Muscle layer of colon (tissue), 2 donors: ENCODE data around the gene EEF1AKMT2.
A peak's percentile ranks its signal among the peaks of the same experiment; 100 is the strongest.

Experiments
- H3K27ac ChIP-seq: one replicate; pipeline ENCODE4 v1.7.0; 2013; ENCODE audit warnings: low read depth, mild to moderate bottlenecking, low read length, moderate library complexity
- H3K27me3 ChIP-seq, 2 donors: one replicate each; pipeline ENCODE4 v1.7.0; 2013; ENCODE audit warnings: low read length in 2 of 2, mild to moderate bottlenecking in 2 of 2; ENCODE audit not compliant: insufficient read depth in 2 of 2, control insufficient read depth in 1 of 2
- H3K36me3 ChIP-seq: one replicate; pipeline ENCODE4 v1.7.0; 2013; ENCODE audit warnings: mild to moderate bottlenecking, low read length; ENCODE audit not compliant: insufficient read depth
- H3K4me1 ChIP-seq: one replicate; pipeline ENCODE4 v1.7.0; 2013; ENCODE audit warnings: mild to moderate bottlenecking, low read length; ENCODE audit not compliant: insufficient read depth
- H3K4me3 ChIP-seq, 2 donors: one replicate each; pipeline ENCODE4 v1.7.0; 2013; ENCODE audit warnings: low read length in 2 of 2, low read depth in 1 of 2, mild to moderate bottlenecking in 1 of 2, moderate library complexity in 1 of 2
- H3K9ac ChIP-seq: one replicate; pipeline ENCODE4 v1.7.0; 2013; ENCODE audit warnings: low read length
- H3K9me3 ChIP-seq: one replicate; pipeline ENCODE4 v1.7.0; 2013; ENCODE audit warnings: mild to moderate bottlenecking, low read length
- donor health status: abdominal sarcoma.
- donor health status: Adenocarcinoma of cecum.

EEF1AKMT2 gene

GRCh38 chr10:124715439-124715838 is 76.2 kb downstream of the EEF1AKMT2 start:
- H3K9ac ChIP-seq, result no peak overlapping the region
- no peak overlapping the region for H3K4me3 ChIP-seq
- H3K4me1 ChIP-seq, result peaks cover 48% of the 10 kb centered on the region
- no peak overlapping the region for H3K27ac ChIP-seq
- no peaks in the 10 kb centered on the region for H3K9me3 ChIP-seq
- H3K36me3 ChIP-seq, result peaks cover 5% of the 10 kb centered on the region
- no peaks in the 10 kb centered on the region for H3K27me3 ChIP-seq

GRCh38 chr10:124713679-124714255 is 77.9 kb downstream of the EEF1AKMT2 start:
- Histone ChIP-seq H3K4me3 (no peak overlapping the region), H3K27me3 (no peaks in the 10 kb centered on the region), H3K9me3 (no peaks in the 10 kb centered on the region), H3K36me3 (peaks cover 5% of the 10 kb centered on the region), H3K4me1 (peaks cover 54% of the 10 kb centered on the region), H3K27ac (no peak overlapping the region), H3K9ac (no peak overlapping the region)

GRCh38 chr10:124712704-124713407 is 78.8 kb downstream of the EEF1AKMT2 start:
- H3K27ac ChIP-seq, result no peak overlapping the region
- H3K27me3 ChIP-seq, result no peaks in the 10 kb centered on the region
- peaks cover 5% of the 10 kb centered on the region for H3K36me3 ChIP-seq
- H3K9ac ChIP-seq, result no peak overlapping the region
- H3K4me1 ChIP-seq, result peaks cover 54% of the 10 kb centered on the region
- no peaks in the 10 kb centered on the region for H3K9me3 ChIP-seq
- no peak overlapping the region for H3K4me3 ChIP-seq

- no peaks in the 10 kb centered on the region for H3K9me3 ChIP-seq
- no peak overlapping the region for H3K9ac ChIP-seq
- peaks cover 2% of the 10 kb centered on the region for H3K36me3 ChIP-seq
- no peak overlapping the region for H3K27ac ChIP-seq
- peaks cover 58% of the 10 kb centered on the region for H3K4me1 ChIP-seq
- H3K4me3 ChIP-seq, result no peak overlapping the region
- H3K27me3 ChIP-seq, result no peaks in the 10 kb centered on the region
Observed at GRCh38 chr10:124711145-124711544, 80.5 kb downstream of the EEF1AKMT2 start.

GRCh38 chr10:124710266-124710881 is 81.3 kb downstream of the EEF1AKMT2 start:
- no peaks in the 10 kb centered on the region for H3K9me3 ChIP-seq
- H3K4me1 ChIP-seq, result peaks cover 56% of the 10 kb centered on the region
- no peak overlapping the region for H3K27ac ChIP-seq
- H3K36me3 ChIP-seq, result peaks cover 8% of the 10 kb centered on the region
- H3K27me3 ChIP-seq, result no peaks in the 10 kb centered on the region
- H3K4me3 ChIP-seq, result no peak overlapping the region
- no peak overlapping the region for H3K9ac ChIP-seq

GRCh38 chr10:124709861-124710260 is 81.8 kb downstream of the EEF1AKMT2 start:
- no peak overlapping the region for H3K9ac ChIP-seq
- no peaks in the 10 kb centered on the region for H3K27me3 ChIP-seq
- H3K4me3 ChIP-seq, result no peak overlapping the region
- peaks cover 13% of the 10 kb centered on the region for H3K36me3 ChIP-seq
- no peak overlapping the region for H3K27ac ChIP-seq
- no peaks in the 10 kb centered on the region for H3K9me3 ChIP-seq
- H3K4me1 ChIP-seq, result peaks cover 56% of the 10 kb centered on the region

GRCh38 chr10:124708922-124709520 is 82.7 kb downstream of the EEF1AKMT2 start:
- peaks cover 13% of the 10 kb centered on the region for H3K36me3 ChIP-seq
- peaks cover 58% of the 10 kb centered on the region for H3K4me1 ChIP-seq
- no peaks in the 10 kb centered on the region for H3K27me3 ChIP-seq
- H3K9me3 ChIP-seq, result no peaks in the 10 kb centered on the region
- H3K27ac ChIP-seq, result peak overlapping the region; percentile 0
- H3K9ac ChIP-seq, result no peak overlapping the region
- no peak overlapping the region for H3K4me3 ChIP-seq

GRCh38 chr10:124708246-124708779 is 83.4 kb downstream of the EEF1AKMT2 start:
- no peaks in the 10 kb centered on the region for H3K9me3 ChIP-seq
- peaks cover 66% of the 10 kb centered on the region for H3K4me1 ChIP-seq
- H3K9ac ChIP-seq, result no peak overlapping the region

More at GRCh38 chr10:124708246-124708779, 83.4 kb downstream of the EEF1AKMT2 start:
- no peak overlapping the region for H3K4me3 ChIP-seq
- peak overlapping the region; percentile 0 for H3K27ac ChIP-seq
- H3K36me3 ChIP-seq, result peaks cover 13% of the 10 kb centered on the region
- H3K27me3 ChIP-seq, result no peaks in the 10 kb centered on the region
